ENCODE results near the gene VOPP1.

The VOPP1 gene

GRCh38 chr7:55553024-55553345 is 19.3 kb downstream of the VOPP1 start:
- H3K4me3 ChIP-seq (ENCODE audit: low read depth, low read length): no peak overlapping the region
- DNase-seq (ENCODE audit: low read depth): no peak
- TF ChIP-seq MAX (IDR thresholded peaks at IDR 0.05; ENCODE audit: low read depth, low read length): no peak
- TF ChIP-seq POLR2A (IDR thresholded peaks at IDR 0.05; ENCODE audit: extremely low read depth, insufficient read length): no peak
- TF ChIP-seq MYC (IDR thresholded peaks at IDR 0.05; ENCODE audit: low read depth, low read length): no peak
- TF ChIP-seq, protein P1, sequence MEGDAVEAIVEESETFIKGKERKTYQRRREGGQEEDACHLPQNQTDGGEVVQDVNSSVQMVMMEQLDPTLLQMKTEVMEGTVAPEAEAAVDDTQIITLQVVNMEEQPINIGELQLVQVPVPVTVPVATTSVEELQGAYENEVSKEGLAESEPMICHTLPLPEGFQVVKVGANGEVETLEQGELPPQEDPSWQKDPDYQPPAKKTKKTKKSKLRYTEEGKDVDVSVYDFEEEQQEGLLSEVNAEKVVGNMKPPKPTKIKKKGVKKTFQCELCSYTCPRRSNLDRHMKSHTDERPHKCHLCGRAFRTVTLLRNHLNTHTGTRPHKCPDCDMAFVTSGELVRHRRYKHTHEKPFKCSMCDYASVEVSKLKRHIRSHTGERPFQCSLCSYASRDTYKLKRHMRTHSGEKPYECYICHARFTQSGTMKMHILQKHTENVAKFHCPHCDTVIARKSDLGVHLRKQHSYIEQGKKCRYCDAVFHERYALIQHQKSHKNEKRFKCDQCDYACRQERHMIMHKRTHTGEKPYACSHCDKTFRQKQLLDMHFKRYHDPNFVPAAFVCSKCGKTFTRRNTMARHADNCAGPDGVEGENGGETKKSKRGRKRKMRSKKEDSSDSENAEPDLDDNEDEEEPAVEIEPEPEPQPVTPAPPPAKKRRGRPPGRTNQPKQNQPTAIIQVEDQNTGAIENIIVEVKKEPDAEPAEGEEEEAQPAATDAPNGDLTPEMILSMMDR (IDR thresholded peaks at IDR 0.05; ENCODE audit: low read depth, low read length): no peak

DNA sequence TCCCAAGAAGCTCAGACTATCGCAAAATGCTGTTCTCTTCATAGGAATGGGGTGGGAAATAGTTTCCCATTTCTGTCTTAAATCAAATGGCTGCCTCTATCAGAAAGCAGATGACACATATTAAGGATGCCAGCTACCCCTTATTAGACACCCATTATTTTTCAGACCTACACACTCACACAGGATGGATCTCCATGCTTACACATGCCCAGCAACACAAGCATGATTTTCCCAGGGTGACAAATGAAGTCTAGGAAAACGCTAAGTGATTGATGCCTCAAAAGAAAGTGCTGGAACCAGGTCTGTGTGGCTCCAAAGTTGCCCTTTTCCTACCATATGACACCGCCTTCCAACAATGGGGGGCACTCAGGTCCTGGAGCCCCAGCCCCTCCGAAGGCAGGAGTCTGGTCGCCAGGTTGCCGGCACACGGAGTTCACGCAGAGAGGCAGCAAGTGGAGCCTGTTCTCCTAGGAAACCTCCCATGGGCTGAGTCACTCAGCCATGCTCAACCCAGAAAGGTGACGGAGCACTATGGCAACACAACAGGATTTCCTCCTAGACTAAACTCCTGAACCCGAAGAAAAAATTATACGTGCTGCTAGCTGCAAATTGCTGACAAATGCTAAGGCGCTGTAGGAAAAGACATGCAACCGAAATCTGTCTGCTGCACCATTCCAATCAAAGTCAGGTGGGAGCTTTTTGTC is 19.8 kb downstream of the VOPP1 start:
- DNase-seq (ENCODE audit: low read depth): no peak
- no peak for TF ChIP-seq MAX (IDR thresholded peaks at IDR 0.05; ENCODE audit: low read depth, low read length)
- no peak for TF ChIP-seq MYC (IDR thresholded peaks at IDR 0.05; ENCODE audit: low read depth, low read length)
- TF ChIP-seq, protein P1 (IDR thresholded peaks at IDR 0.05; ENCODE audit: low read depth, low read length): no peak
- TF ChIP-seq POLR2A (IDR thresholded peaks at IDR 0.05; ENCODE audit: extremely low read depth, insufficient read length): no peak
- H3K4me3 ChIP-seq (ENCODE audit: low read depth, low read length): no peak overlapping the region

DNA sequence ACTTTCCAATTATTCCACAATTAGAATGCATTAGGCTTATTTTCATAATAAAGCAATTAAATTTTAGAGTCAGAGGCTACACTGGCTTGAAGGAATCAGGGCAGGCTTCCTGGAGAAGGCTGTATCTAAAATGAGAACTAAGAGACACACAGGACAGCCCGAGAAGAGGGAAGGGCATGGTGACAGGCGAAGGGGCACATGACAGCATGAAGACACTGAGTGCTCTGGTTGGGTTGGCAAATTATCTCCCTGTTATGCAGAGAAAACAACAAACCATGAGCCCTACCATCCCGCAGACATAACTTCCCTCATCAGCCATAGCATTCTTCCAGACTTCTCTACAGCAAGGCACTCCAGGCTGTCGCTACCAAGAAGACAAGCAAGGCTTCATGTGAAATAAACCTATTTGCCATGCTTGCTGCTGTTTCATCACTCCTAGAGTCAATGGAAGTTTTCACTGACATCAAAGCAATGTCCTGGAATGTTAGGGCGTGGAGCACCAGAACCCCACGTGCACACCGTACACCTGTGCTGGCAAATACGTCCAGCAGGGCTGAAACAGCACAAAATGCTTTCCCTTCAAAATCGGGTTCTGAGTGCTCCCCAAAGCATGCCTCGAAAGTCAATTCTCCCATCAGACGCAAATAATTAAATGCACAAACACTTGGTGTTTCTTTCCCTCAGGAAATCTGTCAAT is 21.3 kb downstream of the VOPP1 start:
- H3K4me3 ChIP-seq (ENCODE audit: low read depth, low read length): no peak overlapping the region
- DNase-seq (ENCODE audit: low read depth): no peak

GRCh38 chr7:55550010-55550663 is 22.2 kb downstream of the VOPP1 start:
- TF ChIP-seq, protein P1 (IDR thresholded peaks at IDR 0.05; ENCODE audit: low read depth, low read length): no peak
- no peak for TF ChIP-seq MAX (IDR thresholded peaks at IDR 0.05; ENCODE audit: low read depth, low read length)
- TF ChIP-seq POLR2A (IDR thresholded peaks at IDR 0.05; ENCODE audit: extremely low read depth, insufficient read length): no peak
- TF ChIP-seq MYC (IDR thresholded peaks at IDR 0.05; ENCODE audit: low read depth, low read length): no peak
- DNase-seq (ENCODE audit: low read depth): no peak
- no peak overlapping the region for H3K4me3 ChIP-seq (ENCODE audit: low read depth, low read length)

More for the DNA sequence above, 21.3 kb downstream of the VOPP1 start:
- TF ChIP-seq MAX (IDR thresholded peaks at IDR 0.05; ENCODE audit: low read depth, low read length): no peak
- TF ChIP-seq, protein P1 (IDR thresholded peaks at IDR 0.05; ENCODE audit: low read depth, low read length): no peak
- TF ChIP-seq MYC (IDR thresholded peaks at IDR 0.05; ENCODE audit: low read depth, low read length): no peak
- TF ChIP-seq POLR2A (IDR thresholded peaks at IDR 0.05; ENCODE audit: extremely low read depth, insufficient read length): no peak

- no peak for TF ChIP-seq MYC (IDR thresholded peaks at IDR 0.05; ENCODE audit: low read depth, low read length)
- no peak for TF ChIP-seq POLR2A (IDR thresholded peaks at IDR 0.05; ENCODE audit: extremely low read depth, insufficient read length)
- no peak for TF ChIP-seq MAX (IDR thresholded peaks at IDR 0.05; ENCODE audit: low read depth, low read length)
- TF ChIP-seq, protein P1 (IDR thresholded peaks at IDR 0.05; ENCODE audit: low read depth, low read length): no peak
- no peak for DNase-seq (ENCODE audit: low read depth)
- H3K4me3 ChIP-seq (ENCODE audit: low read depth, low read length): no peak overlapping the region
These were observed 22.8 kb downstream of the VOPP1 start for GRCh38 chr7:55549457-55549856.

All from NB4 (cell line).